ENCODE data around the gene CDH4. TPM values are rescaled to one million over a fixed set of nuclear protein-coding genes. Genes with fewer than 3 reads are reported as not detected.

CDH4 gene
- total RNA-seq, 1 donor from 2014 or later, result 2.9 TPM

- H3K36me3 ChIP-seq, result no peaks in the 10 kb centered on the region
- H3K9me3 Mint-ChIP-seq, result no peaks in the 10 kb centered on the region
- no peak overlapping the region for H3K4me3 Mint-ChIP-seq
- H3K4me1 ChIP-seq, result no peaks in the 10 kb centered on the region
- no peak overlapping the region for H2AFZ ChIP-seq (replicated peaks)
- no peaks in the 10 kb centered on the region for H3K9me3 ChIP-seq (ENCODE audit: low read depth)
- H3F3A ChIP-seq (ENCODE audit: low read depth), result no peaks in the 10 kb centered on the region
- peaks cover 2% of the 10 kb centered on the region for H3K27me3 Mint-ChIP-seq (ENCODE audit: insufficient read depth, low read depth)
- H3K27me3 ChIP-seq, result peaks cover 8% of the 10 kb centered on the region
- H3K79me2 ChIP-seq (ENCODE audit: low read depth), result no peaks in the 10 kb centered on the region
- no peak overlapping the region for H3K9ac ChIP-seq
- no peak overlapping the region for H3K27ac Mint-ChIP-seq
- H3K4me1 Mint-ChIP-seq, result no peaks in the 10 kb centered on the region
- no peak overlapping the region for H3K4me2 ChIP-seq
- H3K27ac ChIP-seq, result no peak overlapping the region
- no peaks in the 10 kb centered on the region for H4K20me1 ChIP-seq (ENCODE audit: low read depth)
- TF ChIP-seq EZH2 (IDR thresholded peaks at IDR 0.05) (no peak), EZH2phosphoT487 (IDR thresholded peaks at IDR 0.05) (no peak), CTCF (IDR thresholded peaks at IDR 0.05) (peak; percentile 14)
- no peaks in the 10 kb centered on the region for H3K36me3 Mint-ChIP-seq
- DNase-seq (ENCODE audit: low spot score), result peak; percentile 25
- no peak overlapping the region for H3K4me3 ChIP-seq
These were observed 608.4 kb downstream of the CDH4 start for GRCh38 chr20:61860260-61860987.

- Mint-ChIP-seq H3K4me1 (no peaks in the 10 kb centered on the region), H3K27me3 (ENCODE audit: insufficient read depth, low read depth) (peaks cover 2% of the 10 kb centered on the region), H3K9me3 (no peaks in the 10 kb centered on the region), H3K4me3 (no peak overlapping the region), H3K36me3 (no peaks in the 10 kb centered on the region), H3K27ac (peak overlapping the region; percentile 62)
- Histone ChIP-seq H3K4me1 (no peaks in the 10 kb centered on the region), H3K4me2 (no peak overlapping the region), H3K9me3 (ENCODE audit: low read depth) (no peaks in the 10 kb centered on the region), H3K27me3 (peaks cover 8% of the 10 kb centered on the region), H3K36me3 (no peaks in the 10 kb centered on the region), H3K4me3 (no peak overlapping the region), H3F3A (ENCODE audit: low read depth) (no peaks in the 10 kb centered on the region), H4K20me1 (ENCODE audit: low read depth) (no peaks in the 10 kb centered on the region), H3K79me2 (ENCODE audit: low read depth) (no peaks in the 10 kb centered on the region), H3K9ac (no peak overlapping the region), H2AFZ (replicated peaks) (no peak overlapping the region), H3K27ac (no peak overlapping the region)
- TF ChIP-seq CTCF (IDR thresholded peaks at IDR 0.05) (no peak), EZH2phosphoT487 (IDR thresholded peaks at IDR 0.05) (no peak), EZH2 (IDR thresholded peaks at IDR 0.05) (no peak)
- DNase-seq (ENCODE audit: low spot score), result no peak
These were observed 609.2 kb downstream of the CDH4 start for GRCh38 chr20:61861054-61861841.

GRCh38 chr20:61861858-61862257 lies 609.8 kb downstream of the CDH4 start:
- H3F3A ChIP-seq (ENCODE audit: low read depth), result no peaks in the 10 kb centered on the region
- Mint-ChIP-seq H3K9me3 (no peaks in the 10 kb centered on the region), H3K4me1 (no peaks in the 10 kb centered on the region), H3K36me3 (no peaks in the 10 kb centered on the region), H3K27ac (no peak overlapping the region), H3K27me3 (ENCODE audit: insufficient read depth, low read depth) (peaks cover 2% of the 10 kb centered on the region), H3K4me3 (no peak overlapping the region)
- H3K27ac ChIP-seq, result no peak overlapping the region
- no peak overlapping the region for H2AFZ ChIP-seq (replicated peaks)
- H3K36me3 ChIP-seq, result no peaks in the 10 kb centered on the region
- no peaks in the 10 kb centered on the region for H3K79me2 ChIP-seq (ENCODE audit: low read depth)
- TF ChIP-seq EZH2 (IDR thresholded peaks at IDR 0.05) (no peak), CTCF (IDR thresholded peaks at IDR 0.05) (no peak), EZH2phosphoT487 (IDR thresholded peaks at IDR 0.05) (no peak)
- DNase-seq (ENCODE audit: low spot score), result no peak
- H3K4me1 ChIP-seq, result no peaks in the 10 kb centered on the region
- peaks cover 8% of the 10 kb centered on the region for H3K27me3 ChIP-seq
- H3K4me2 ChIP-seq, result no peak overlapping the region
- no peaks in the 10 kb centered on the region for H3K9me3 ChIP-seq (ENCODE audit: low read depth)
- H4K20me1 ChIP-seq (ENCODE audit: low read depth), result no peaks in the 10 kb centered on the region
- H3K4me3 ChIP-seq, result no peak overlapping the region
- no peak overlapping the region for H3K9ac ChIP-seq

All from neural progenitor cell (in vitro differentiated cells).